ENCODE data around the gene ANKS1A.
A peak's percentile ranks its signal among the peaks of the same experiment; 100 is the strongest.
"Not testable (repeated sequence)": the region's sequence is repeated elsewhere in the genome, so short reads cannot be mapped to it uniquely, and the experiment has no call there.

ANKS1A gene

GRCh38 chr6:34961082-34961481 lies 72.0 kb downstream of the ANKS1A start:
- DNase-seq, result no peak

GRCh38 chr6:34961574-34961973 lies 72.5 kb downstream of the ANKS1A start:
- DNase-seq, result no peak

DNA sequence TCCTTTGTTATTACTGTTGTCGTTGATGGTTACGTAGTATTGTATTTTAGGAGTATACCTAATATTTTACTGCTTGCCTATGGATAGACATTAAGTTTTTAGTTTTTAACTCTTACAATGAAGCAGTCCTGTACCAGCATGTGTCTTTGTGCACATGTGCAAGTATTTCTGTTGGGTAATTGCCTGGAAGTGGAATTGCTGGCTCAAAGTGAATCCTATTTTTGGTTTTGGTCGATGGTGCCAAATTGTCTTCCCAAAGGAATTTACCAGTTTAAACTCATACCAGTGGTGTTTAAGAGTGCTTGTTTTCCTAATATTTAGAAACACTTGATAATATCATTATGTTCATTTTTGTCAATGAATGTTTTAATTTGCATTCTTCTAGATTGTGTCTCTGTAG lies 75.5 kb downstream of the ANKS1A start:
- DNase-seq, result no peak

GRCh38 chr6:34967461-34967860 lies 78.4 kb downstream of the ANKS1A start:
- DNase-seq, result no peak

DNA sequence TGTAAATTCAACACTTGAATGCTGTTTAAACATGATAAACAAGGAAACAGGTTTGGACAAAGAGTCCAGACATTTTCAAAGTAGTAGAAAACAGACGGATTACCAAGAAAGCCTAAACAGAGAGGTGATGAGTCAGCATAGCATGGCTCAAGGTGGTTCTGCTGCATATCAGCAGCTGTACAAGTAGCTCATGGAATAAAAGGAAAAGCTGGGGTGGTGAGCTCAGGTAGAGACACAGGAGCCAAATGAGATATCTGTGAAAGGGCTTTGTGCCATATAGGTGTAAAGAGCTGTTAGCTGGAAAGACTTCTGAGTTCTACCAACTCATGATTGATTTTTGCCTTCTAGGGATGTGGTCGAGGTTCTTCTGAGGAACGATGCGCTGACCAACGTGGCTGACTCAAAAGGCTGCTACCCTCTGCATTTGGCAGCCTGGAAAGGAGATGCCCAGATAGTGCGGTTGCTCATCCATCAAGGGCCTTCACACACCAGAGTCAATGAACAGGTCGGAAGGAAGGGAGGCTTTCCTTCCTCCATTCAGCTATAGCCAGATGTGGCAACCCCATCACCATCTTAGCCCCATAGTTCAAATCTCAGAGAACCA lies 80.7 kb downstream of the ANKS1A start:
- no peak for DNase-seq

- DNase-seq, result no peak
Observed at GRCh38 chr6:34970488-34970887, 81.4 kb downstream of the ANKS1A start.

- no peak for DNase-seq
Observed at GRCh38 chr6:34970957-34971356, 81.9 kb downstream of the ANKS1A start.

GRCh38 chr6:34973547-34974248 lies 84.6 kb downstream of the ANKS1A start:
- no peak for DNase-seq

GRCh38 chr6:34974249-34974642 lies 85.2 kb downstream of the ANKS1A start:
- no peak for DNase-seq

- DNase-seq, result no peak
Observed at GRCh38 chr6:34976239-34976638, 87.2 kb downstream of the ANKS1A start.

GRCh38 chr6:34979218-34979617 lies 90.2 kb downstream of the ANKS1A start:
- DNase-seq, result no peak

DNA sequence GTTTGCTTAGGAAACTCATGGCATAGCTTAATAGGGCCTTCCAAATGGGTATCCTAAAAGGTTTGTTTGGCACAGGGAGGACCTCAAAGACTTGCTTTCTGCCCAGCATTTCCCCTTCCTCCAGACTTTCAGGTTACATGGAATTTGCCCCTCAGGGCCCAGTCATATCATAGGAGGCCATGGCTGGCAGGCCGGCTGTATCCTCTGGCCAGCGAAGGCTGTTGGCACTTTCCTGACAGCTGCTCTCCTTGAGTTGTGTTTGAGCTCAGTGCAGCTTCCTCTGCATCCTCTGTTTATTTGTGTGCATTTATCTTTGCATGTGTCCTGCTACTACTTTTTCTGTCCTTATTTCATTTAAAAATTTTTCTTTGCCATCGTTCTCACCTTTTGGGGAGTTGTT lies 90.9 kb downstream of the ANKS1A start:
- DNase-seq, result no peak

DNA sequence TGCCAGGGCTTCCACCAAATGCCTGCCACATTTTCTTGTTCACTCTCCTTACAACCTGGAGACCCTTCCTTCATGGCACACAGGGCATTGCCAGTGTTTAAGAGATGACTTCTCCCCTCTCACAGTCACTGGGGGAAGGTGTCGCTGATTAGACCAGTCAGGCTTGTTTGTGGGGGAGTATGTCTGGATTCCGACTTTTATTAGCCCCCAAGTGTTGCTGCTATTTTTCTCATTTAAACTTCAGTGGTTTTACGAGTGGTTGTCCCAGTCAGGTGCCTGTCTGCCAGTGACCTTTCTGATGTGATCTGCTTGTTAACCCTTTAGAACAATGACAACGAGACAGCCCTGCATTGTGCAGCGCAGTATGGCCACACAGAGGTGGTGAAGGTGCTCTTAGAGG lies 92.3 kb downstream of the ANKS1A start:
- no peak for DNase-seq

- no peak for DNase-seq
Observed at GRCh38 chr6:34981951-34982350, 92.9 kb downstream of the ANKS1A start.

DNA sequence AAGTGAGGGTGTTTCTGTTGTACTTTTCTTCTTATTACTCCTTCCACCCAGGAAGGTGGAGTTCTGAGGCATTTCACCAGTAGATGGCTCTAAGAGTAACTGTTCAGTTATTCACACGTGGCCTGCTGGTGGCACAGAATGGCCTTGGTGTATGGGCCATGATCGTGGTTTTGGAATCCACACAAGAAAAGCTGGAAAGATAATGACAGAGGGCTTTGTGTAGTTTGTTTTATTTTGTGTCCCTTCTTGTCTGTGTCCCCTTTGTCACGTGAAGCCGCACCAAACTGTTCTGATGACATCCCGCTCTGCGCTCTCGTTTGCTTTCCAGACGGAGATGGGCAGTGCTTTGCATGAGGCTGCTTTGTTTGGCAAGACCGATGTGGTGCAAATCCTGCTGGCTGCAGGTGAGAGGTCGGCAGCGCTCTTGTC lies 93.4 kb downstream of the ANKS1A start:
- DNase-seq, result no peak

- no peak for DNase-seq
Observed at GRCh38 chr6:34984416-34984815, 95.4 kb downstream of the ANKS1A start.

GRCh38 chr6:34985236-34985635 lies 96.2 kb downstream of the ANKS1A start:
- DNase-seq, result no peak

DNA sequence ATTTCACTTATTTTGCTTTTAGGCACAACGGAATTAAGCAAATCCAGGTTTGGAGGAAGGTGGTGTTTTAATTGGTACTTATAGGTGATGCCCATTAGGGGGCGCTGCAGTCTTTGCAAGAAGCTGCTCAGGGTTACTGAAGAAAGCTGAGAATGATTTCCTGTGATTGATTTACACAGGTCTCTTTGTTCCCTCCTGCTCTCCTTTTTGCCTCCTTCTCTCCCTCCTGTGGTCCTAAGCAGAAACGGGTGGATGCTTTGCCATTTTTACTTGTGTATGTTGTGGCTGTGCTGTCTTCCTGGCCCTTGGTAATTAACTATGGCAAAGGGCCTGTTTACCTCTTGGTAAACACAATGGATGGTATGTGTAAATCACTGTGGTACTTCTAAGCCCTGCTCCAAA lies 97.8 kb downstream of the ANKS1A start:
- DNase-seq, result peak; percentile 80

- no peak for DNase-seq
Observed at GRCh38 chr6:34987506-34987905, 98.5 kb downstream of the ANKS1A start.

DNA sequence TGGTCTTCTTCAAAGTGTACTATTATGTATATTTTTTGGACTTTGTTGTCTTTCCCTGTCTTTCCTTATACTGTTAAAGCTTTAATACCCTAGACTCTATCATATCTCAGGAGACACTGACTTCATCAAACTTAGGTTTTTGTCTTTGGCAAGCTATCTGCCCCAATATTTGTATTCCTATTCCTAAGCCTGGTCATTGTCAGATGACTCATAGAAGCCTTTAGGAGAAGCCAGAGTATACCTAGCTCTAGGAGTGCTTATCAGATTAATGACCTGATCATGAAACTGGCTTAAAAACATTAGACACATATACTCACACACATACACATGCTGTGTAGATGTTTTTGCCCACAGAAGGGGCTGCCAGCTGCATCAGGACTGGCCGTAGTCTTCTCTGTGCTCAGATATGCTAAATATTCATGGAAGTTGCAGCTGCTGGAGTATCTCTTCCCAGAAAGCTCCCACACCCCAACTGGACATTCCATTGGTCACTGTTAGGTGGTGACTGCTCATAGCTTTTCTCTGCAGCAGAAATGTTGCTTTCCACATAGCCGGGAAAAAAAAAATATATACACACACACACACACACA lies 102.0 kb downstream of the ANKS1A start:
- no peak for DNase-seq

GRCh38 chr6:34992376-34992775 lies 103.3 kb downstream of the ANKS1A start:
- DNase-seq, result no peak

DNA sequence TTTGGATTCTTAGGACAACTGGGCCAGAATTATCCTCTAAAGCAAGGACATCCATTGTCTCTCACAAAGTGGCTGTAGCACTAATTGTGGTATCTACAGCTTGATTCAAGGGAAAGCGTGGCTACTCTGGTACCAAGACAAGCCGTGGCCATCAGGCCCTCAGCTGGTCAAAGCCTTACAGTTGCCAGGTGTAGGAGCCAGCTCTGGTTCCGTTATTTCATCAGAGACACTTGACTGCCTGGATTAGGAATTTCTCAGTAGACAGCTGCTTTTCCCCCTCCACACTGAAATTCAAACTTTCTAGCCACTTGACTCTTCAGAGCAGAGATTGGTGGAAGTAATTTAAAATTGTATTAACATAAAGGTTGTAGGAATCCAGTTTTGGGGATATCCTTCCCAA lies 104.2 kb downstream of the ANKS1A start:
- DNase-seq, result no peak

DNA sequence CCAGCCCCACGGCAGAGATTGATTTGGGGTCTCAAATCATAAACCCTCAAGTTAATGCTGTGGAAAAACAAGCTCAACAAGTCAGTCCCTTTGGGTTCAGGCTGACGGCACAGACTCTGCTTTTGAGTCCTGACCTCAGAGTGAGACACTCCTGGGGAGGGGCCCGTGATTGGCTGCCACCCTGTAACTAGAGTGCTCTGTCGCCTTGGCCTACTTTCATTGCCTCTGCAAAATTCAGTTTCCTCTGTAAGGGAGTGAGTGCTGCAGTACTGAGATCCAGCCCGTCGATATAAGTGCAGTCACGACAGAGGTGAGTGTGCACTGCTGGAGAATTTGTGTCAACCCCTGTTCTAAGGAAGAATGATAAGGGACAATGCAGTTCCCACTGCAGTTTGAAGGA lies 105.6 kb downstream of the ANKS1A start:
- DNase-seq, result no peak

GRCh38 chr6:34998417-34998816 lies 109.4 kb downstream of the ANKS1A start:
- not testable (repeated sequence) for DNase-seq

- DNase-seq, result not testable (repeated sequence)
Observed at GRCh38 chr6:34999153-34999552, 110.1 kb downstream of the ANKS1A start.

Measured in NCI-H1694 treated with DMSO at 0.1 percent for 48 hours (cell line).